ENCODE measurements around the gene CTU2.

CTU2 gene

DNA sequence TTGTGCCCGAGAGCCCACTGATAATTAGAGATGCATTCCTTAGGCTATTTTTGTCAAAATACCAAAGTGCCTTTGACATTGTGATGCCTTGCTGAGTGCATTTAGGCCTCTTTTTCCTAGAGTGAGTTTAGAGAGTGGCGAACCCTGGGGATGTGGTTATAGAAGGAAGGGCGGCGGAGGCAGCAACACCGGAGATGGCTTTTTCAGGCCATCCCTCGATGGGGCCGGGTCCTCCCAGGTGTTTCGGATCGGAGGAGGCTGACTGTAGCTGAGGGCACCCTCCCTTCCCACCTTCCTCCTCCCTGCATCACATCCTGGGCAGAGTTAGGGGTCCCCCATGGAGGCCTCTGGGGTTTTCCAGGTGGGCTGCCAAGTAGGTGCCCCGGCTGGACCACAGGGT, 13.4 kb upstream of the CTU2 start:
- no peak for DNase-seq (ENCODE audit: low read depth)
- no peak overlapping the region for H3K4me3 ChIP-seq (ENCODE audit: low read depth, low read length)
- TF ChIP-seq, protein P1, sequence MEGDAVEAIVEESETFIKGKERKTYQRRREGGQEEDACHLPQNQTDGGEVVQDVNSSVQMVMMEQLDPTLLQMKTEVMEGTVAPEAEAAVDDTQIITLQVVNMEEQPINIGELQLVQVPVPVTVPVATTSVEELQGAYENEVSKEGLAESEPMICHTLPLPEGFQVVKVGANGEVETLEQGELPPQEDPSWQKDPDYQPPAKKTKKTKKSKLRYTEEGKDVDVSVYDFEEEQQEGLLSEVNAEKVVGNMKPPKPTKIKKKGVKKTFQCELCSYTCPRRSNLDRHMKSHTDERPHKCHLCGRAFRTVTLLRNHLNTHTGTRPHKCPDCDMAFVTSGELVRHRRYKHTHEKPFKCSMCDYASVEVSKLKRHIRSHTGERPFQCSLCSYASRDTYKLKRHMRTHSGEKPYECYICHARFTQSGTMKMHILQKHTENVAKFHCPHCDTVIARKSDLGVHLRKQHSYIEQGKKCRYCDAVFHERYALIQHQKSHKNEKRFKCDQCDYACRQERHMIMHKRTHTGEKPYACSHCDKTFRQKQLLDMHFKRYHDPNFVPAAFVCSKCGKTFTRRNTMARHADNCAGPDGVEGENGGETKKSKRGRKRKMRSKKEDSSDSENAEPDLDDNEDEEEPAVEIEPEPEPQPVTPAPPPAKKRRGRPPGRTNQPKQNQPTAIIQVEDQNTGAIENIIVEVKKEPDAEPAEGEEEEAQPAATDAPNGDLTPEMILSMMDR (IDR thresholded peaks at IDR 0.05; ENCODE audit: control insufficient read depth, extremely low read depth, insufficient read depth) = no peak

DNA sequence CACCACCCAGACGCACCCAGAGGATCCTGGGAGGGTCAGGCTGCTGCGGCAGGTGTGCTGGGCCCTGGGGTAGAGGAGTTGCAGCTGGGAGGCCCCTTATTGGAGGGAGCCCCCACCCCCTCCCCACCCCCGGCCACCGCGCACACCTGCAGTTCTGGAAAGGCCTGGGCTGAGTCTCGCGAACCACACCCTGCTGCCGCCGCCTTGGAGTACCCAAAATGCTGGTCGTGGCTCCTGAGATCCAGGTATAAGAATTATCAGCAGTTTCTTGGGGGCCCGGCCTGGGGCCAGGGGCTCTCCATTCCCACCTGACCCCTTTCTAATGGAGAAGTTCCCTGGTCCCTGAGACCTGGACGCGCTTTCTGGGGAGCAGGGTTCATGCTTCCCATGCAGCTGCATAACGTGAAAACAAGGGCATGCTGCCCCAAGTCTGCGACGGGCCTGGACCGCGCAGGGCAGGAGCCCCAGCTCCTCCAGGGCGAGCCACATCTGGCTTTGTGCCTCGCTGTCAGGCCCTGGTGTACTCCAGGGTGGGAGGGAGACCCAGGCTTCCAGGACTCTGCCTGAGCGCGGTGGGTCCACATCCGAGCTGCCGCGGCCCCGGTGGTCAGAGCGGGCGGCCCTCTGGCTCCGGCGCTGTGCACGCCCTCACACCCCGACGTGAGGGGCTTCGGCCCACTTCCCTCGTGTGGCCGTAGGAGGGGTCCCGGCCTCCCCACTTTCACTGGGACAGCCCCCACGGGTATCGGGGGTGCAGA, 12.7 kb upstream of the CTU2 start:
- DNase-seq (ENCODE audit: low read depth) = no peak
- H3K4me3 ChIP-seq (ENCODE audit: low read depth, low read length) = no peak overlapping the region
- TF ChIP-seq, protein P1 (IDR thresholded peaks at IDR 0.05; ENCODE audit: control insufficient read depth, extremely low read depth, insufficient read depth) = no peak

DNA sequence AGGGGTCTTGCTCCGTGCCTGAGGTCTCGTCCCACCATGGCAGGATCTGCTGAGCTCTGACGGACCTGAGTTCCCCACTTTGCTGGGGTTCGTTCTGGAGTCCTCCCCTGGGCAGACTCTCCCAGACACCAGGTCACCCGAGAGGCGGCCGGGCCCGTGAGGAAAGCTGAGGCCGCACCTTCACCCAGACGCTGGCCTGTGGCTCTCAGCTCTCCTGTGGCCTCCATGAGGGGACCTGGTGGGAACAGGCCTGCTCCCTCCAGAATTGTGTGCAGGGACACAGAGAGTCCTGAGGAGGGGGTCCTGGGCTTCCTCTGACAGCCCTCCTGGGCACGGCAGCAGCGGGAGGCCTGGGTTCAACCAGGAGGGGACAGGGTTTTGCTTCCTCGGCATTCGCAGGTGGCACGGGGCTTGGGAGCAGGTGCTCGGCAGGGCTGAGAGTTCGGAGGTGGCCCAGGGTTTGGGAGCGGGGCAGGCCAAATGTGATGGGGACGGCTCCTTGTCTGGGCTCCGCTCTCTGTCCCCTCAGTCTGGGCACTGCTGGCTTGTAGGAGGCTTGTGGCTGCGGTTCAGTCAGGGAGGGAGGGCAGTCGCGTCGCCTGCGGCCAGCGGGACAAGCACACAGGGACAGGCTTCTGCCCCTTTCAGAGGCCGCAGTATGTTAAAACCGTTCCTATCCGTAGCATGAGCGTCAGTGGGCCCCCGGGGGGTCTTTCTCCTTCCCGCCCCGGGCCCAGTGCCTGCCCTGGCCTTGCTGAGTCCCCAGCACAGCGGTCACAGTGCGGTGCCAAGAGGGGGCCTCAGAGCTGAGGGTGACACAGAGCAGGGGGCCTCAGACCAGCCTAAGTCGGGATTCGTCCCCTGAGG, 11.8 kb upstream of the CTU2 start:
- DNase-seq (ENCODE audit: low read depth) = no peak
- H3K4me3 ChIP-seq (ENCODE audit: low read depth, low read length) = no peak overlapping the region
- TF ChIP-seq, protein P1 (IDR thresholded peaks at IDR 0.05; ENCODE audit: control insufficient read depth, extremely low read depth, insufficient read depth) = no peak

DNA sequence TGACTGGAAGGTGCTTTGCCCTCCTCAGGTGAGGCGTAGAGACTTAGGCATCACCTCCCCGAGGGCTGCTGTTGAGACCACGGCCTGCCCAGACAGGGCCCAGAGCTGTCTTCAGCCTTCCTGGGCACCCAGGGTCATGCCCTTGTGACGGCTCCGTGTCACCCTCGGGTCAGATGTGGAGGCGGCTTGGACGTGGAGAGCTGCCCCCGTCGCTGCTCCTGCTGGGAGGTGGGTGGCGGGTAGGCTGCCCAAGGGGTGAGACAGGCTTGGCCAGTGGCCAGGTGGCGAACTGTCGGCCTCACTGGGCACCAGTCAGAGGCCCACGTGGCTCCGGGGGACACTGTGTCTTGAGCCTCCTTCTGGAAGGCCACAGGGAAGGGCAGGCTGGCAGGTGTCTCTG, 11.1 kb upstream of the CTU2 start:
- no peak overlapping the region for H3K4me3 ChIP-seq (ENCODE audit: low read depth, low read length)
- DNase-seq (ENCODE audit: low read depth) = no peak
- TF ChIP-seq, protein P1 (IDR thresholded peaks at IDR 0.05; ENCODE audit: control insufficient read depth, extremely low read depth, insufficient read depth) = no peak

DNA sequence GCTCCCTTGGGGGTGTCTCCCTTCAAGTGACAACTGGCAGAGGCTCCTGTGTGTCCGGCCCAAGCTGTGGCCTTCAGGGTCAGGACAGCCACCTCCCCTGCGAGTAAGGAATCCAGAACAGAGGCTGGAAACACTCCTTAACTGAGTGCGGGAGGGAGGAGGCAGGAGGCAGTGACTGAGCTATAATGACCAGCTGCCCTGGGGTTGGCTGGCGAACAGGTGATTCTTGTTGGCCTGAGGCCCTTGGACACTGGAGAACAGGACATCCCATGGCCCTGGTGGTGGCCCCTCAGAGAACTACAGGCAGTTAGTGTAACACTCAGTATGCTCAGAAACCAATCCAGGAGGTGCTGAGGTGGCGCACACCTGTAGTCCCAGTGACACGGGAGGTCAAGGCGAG, 10.6 kb upstream of the CTU2 start:
- TF ChIP-seq, protein P1 (IDR thresholded peaks at IDR 0.05; ENCODE audit: control insufficient read depth, extremely low read depth, insufficient read depth) = no peak

DNA sequence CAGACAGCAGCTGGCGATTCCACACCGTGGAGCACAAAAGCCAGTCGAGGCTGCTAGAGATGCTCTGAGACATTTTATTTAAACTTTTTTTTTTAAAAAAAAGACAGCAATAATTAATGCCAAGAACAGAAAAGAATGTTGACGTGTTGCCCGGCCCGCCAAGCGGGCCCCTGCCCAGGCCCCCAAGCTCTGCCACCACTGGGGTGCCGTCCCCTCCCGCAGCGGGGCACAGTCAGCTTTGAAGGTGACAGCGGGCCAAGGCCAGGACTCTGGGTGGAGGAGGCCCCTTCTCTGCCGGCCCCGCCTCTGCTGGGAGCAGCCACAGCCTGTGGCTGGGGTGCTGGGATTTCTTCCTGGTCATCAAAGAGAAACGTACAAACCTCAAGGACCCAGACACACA, 9.9 kb upstream of the CTU2 start:
- DNase-seq (ENCODE audit: low read depth) = no peak
- TF ChIP-seq, protein P1 (IDR thresholded peaks at IDR 0.05; ENCODE audit: control insufficient read depth, extremely low read depth, insufficient read depth) = no peak
- no peak overlapping the region for H3K4me3 ChIP-seq (ENCODE audit: low read depth, low read length)

More for the DNA sequence above, 10.6 kb upstream of the CTU2 start:
- H3K4me3 ChIP-seq (ENCODE audit: low read depth, low read length) = no peak overlapping the region
- DNase-seq (ENCODE audit: low read depth) = no peak
